Testis (tissue), 3 donors: ENCODE results near the gene SLC46A2. TPM values are rescaled to one million over a fixed set of nuclear protein-coding genes. Genes with fewer than 3 reads are reported as not detected.

ENCODE experiments used
- DNase-seq: peaks from one replicate; pipeline ENCODE4 v3.0.0-alpha.2; 2019
- H3K27ac ChIP-seq, 2 donors: fragments of 200-600 bp; sonication (generic); one replicate each; pipeline ENCODE4 v1.5.1; 2019
- H3K27me3 ChIP-seq: fragments of 200-600 bp; sonication (generic); one replicate; pipeline ENCODE4 v1.5.1; 2019
- H3K36me3 ChIP-seq: fragments of 200-600 bp; sonication (generic); one replicate; pipeline ENCODE4 v1.5.1; 2017; ENCODE audit warnings: low read depth; ENCODE audit errors: missing control alignments
- H3K4me1 ChIP-seq: fragments of 200-600 bp; sonication (generic); one replicate; pipeline ENCODE4 v1.5.1; 2019
- H3K4me3 ChIP-seq, 2 donors: fragments of 200-600 bp; sonication (generic); one replicate each; pipeline ENCODE4 v1.5.1; 2017 to 2019
- H3K9me3 ChIP-seq: fragments of 200-600 bp; sonication (generic); one replicate; pipeline ENCODE4 v1.5.1; 2017
- CTCF ChIP-seq, 3 experiments: fragments of 450-650 bp in 2 of 3; fragments of 200-600 bp in 1 of 3; sonication (generic) in 1 of 3; IDR thresholded peaks; one replicate each; pipeline ENCODE4 v1.5.1; 2016 to 2019; ENCODE audit warnings: antibody characterized with exemption in 3 of 3, mild to moderate bottlenecking in 2 of 3, moderate library complexity in 1 of 3
- POLR2A ChIP-seq: fragments of 450-650 bp; IDR thresholded peaks from one replicate; pipeline ENCODE4 v1.6.1; 2017; ENCODE audit warnings: antibody characterized with exemption, mild to moderate bottlenecking, moderate library complexity
- WGBS, 2 donors: methylation state at CpG; one replicate each; pipeline ENCODE4 v1.1.5; 2018; 5-methylcytosine and 5-hydroxymethylcytosine counted together
- intact Hi-C: fragments of 100-400 bp; cut with DNase I; formaldehyde crosslinking; loops from one replicate; pipeline ENCODE4 v1.15.1; 2023; ENCODE audit warnings: low total_unique reads
- polyA plus RNA-seq: library from polyadenylated mRNA; stranded (reverse); fragments of 350-450 nt; fragmentation: Illumina TruSeq; extraction: RNeasy Lipid Tissue Mini Kit (QIAGEN cat#74804); gene quantifications from one replicate; pipeline ENCODE4 v1.2.3, GENCODE V29; 2014; ENCODE audit warnings: low read depth, low replicate concordance; ENCODE audit not compliant: insufficient read depth
- total RNA-seq, 2 donors: library from RNA; depleted of rRNA; stranded (reverse); fragments of >200 nt; gene quantifications; one replicate each; pipeline ENCODE4 v1.2.3, GENCODE V29; 2016

Gene SLC46A2
- total and polyA plus RNA-seq, 3 donors from 2014 or later, result 1.4 to 2.4 (median 1.9) TPM

GRCh38 chr9:112844771-112845542 is 45.7 kb downstream of the SLC46A2 start:
- intact Hi-C loops, result no loop called here
- 29 to 31% methylated on average over 15 of the region's 15 CpGs for WGBS, 2 donors
- Histone ChIP-seq H3K4me3 (no peak overlapping the region), H3K4me1 (no peaks in the 10 kb centered on the region), H3K36me3 (no peaks in the 10 kb centered on the region), H3K9me3 (no peaks in the 10 kb centered on the region), H3K27me3 (no peaks in the 10 kb centered on the region), H3K27ac (peak overlapping the region in 1 of 2 donors; percentile 20)
- DNase-seq, result peak; percentile 86
- TF ChIP-seq CTCF (IDR thresholded peaks at IDR 0.05) (peak; percentile 88 to 100 (median 94)), POLR2A (no peak)

GRCh38 chr9:112842555-112842954 is 48.1 kb downstream of the SLC46A2 start:
- no peak overlapping the region for H3K4me3 ChIP-seq
- H3K27ac ChIP-seq, result no peak overlapping the region
- no peaks in the 10 kb centered on the region for H3K4me1 ChIP-seq
- WGBS, 2 donors, result 59 to 75% methylated on average over 4 of the region's 4 CpGs
- intact Hi-C loops, result no loop called here
- H3K27me3 ChIP-seq, result no peaks in the 10 kb centered on the region
- no peaks in the 10 kb centered on the region for H3K9me3 ChIP-seq
- TF ChIP-seq CTCF (IDR thresholded peaks at IDR 0.05), result no peak
- no peak for TF ChIP-seq POLR2A
- no peak for DNase-seq
- no peaks in the 10 kb centered on the region for H3K36me3 ChIP-seq

- DNase-seq, result no peak
- no peaks in the 10 kb centered on the region for H3K9me3 ChIP-seq
- TF ChIP-seq POLR2A (no peak), CTCF (IDR thresholded peaks at IDR 0.05) (no peak)
- WGBS, 2 donors, result 85 to 91% methylated on average over 3 of the region's 3 CpGs
- no peaks in the 10 kb centered on the region for H3K4me1 ChIP-seq
- no peak overlapping the region for H3K27ac ChIP-seq
- H3K4me3 ChIP-seq, result no peak overlapping the region
- intact Hi-C loops, result no loop called here
- no peaks in the 10 kb centered on the region for H3K27me3 ChIP-seq
- no peaks in the 10 kb centered on the region for H3K36me3 ChIP-seq
Observed at GRCh38 chr9:112841261-112841660, 49.4 kb downstream of the SLC46A2 start.

DNA sequence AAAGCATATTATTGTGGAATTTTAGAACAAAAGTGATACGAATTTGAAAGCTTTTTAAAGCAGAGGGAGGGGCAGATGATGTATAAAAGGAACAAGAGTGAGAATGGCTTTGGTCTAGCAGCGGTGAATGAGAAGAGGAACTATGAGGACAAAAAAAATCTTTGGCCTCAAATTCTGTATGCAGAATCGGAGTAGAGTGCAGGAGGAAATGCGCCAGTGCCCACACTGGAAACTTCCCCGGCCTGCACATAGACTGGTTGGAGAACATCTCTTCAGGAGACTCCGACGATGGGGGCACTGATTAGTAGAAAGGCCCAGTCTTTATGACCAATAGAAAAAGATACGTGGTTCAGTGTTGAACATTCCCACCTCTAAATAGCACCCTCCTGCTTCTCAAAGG is 51.3 kb downstream of the SLC46A2 start:
- TF ChIP-seq POLR2A, result no peak
- no peak for TF ChIP-seq CTCF (IDR thresholded peaks at IDR 0.05)
- intact Hi-C loops, result no loop called here
- no peak overlapping the region for H3K4me3 ChIP-seq
- H3K27ac ChIP-seq, result no peak overlapping the region
- no peaks in the 10 kb centered on the region for H3K36me3 ChIP-seq
- no peaks in the 10 kb centered on the region for H3K4me1 ChIP-seq
- H3K9me3 ChIP-seq, result no peaks in the 10 kb centered on the region
- H3K27me3 ChIP-seq, result no peaks in the 10 kb centered on the region
- WGBS, 2 donors, result 89 to 94% methylated on average over 8 of the region's 8 CpGs
- DNase-seq, result no peak

- no peak overlapping the region for H3K4me3 ChIP-seq
- no peaks in the 10 kb centered on the region for H3K27me3 ChIP-seq
- H3K9me3 ChIP-seq, result no peaks in the 10 kb centered on the region
- no peak overlapping the region for H3K27ac ChIP-seq
- intact Hi-C loops, result no loop called here
- no peaks in the 10 kb centered on the region for H3K4me1 ChIP-seq
- 92 to 93% methylated on average over 2 of the region's 2 CpGs for WGBS, 2 donors
- no peaks in the 10 kb centered on the region for H3K36me3 ChIP-seq
- DNase-seq, result no peak
- TF ChIP-seq POLR2A (no peak), CTCF (IDR thresholded peaks at IDR 0.05) (no peak)
Observed at GRCh38 chr9:112838342-112838741, 52.3 kb downstream of the SLC46A2 start.
